Keratinocyte (primary cell): ENCODE results near the gene SYNE2. TPM values are rescaled to one million over a fixed set of nuclear protein-coding genes. Genes with fewer than 3 reads are reported as not detected.
A peak's percentile ranks its signal among the peaks of the same experiment; 100 is the strongest.

Source experiments
- DNase-seq: peaks from one replicate; pipeline ENCODE4 v3.0.0-alpha.2; 2011; ENCODE audit warnings: low read depth, missing footprints, low spot score
- FAIRE-seq: peaks from 2 replicates; lab custom pipeline; 2011; peaks lifted over from hg19 to GRCh38; lab: Jason Lieb, UNC
- H2AFZ ChIP-seq: 2 replicates; pipeline ENCODE4 v1.6.0; 2012; ENCODE audit warnings: low read length, control low read depth, inconsistent platforms; ENCODE audit not compliant: control insufficient read depth
- H3K27ac ChIP-seq: 2 replicates; pipeline ENCODE4 v1.5.1; 2011; ENCODE audit warnings: low read length; ENCODE audit not compliant: control insufficient read depth, insufficient read depth
- H3K27me3 ChIP-seq: 3 replicates; pipeline ENCODE4 v1.6.0; 2011; ENCODE audit warnings: low read length; ENCODE audit not compliant: control insufficient read depth, insufficient read depth; ENCODE audit errors: extremely low read depth
- H3K36me3 ChIP-seq, 2 experiments: 2 replicates in 1 of 2; 3 replicates in 1 of 2; pipeline ENCODE4 v1.5.1; 2011; ENCODE audit warnings: low read length in 2 of 2, mild to moderate bottlenecking in 1 of 2; ENCODE audit not compliant: control insufficient read depth in 2 of 2, insufficient read depth in 2 of 2; ENCODE audit errors: extremely low read depth in 1 of 2
- H3K4me1 ChIP-seq: 3 replicates; pipeline ENCODE4 v1.5.1; 2011; ENCODE audit warnings: low read length; ENCODE audit not compliant: control insufficient read depth, insufficient read depth; ENCODE audit errors: extremely low read depth
- H3K4me2 ChIP-seq: 3 replicates; pipeline ENCODE4 v1.6.0; 2011; ENCODE audit warnings: low read depth, low read length; ENCODE audit not compliant: control insufficient read depth, insufficient read depth; ENCODE audit errors: extremely low read depth
- H3K4me3 ChIP-seq, 3 experiments: fragments of 200-600 bp in 1 of 3; sonication (generic) in 1 of 3; 2 replicates in 2 of 3; 3 replicates in 1 of 3; pipeline ENCODE4 v1.5.1; 2011 to 2016; ENCODE audit warnings: low read length in 3 of 3, mild to moderate bottlenecking in 3 of 3, control low read depth in 2 of 3, inconsistent platforms in 1 of 3, low read depth in 1 of 3, mixed read lengths in 1 of 3, mixed run types in 1 of 3, moderate library complexity in 1 of 3; ENCODE audit not compliant: control insufficient read depth in 2 of 3, insufficient read depth in 2 of 3; ENCODE audit errors: extremely low read depth in 1 of 3
- H3K79me2 ChIP-seq: 2 replicates; pipeline ENCODE4 v1.6.0; 2012; ENCODE audit warnings: low read length; ENCODE audit not compliant: control insufficient read depth, insufficient read depth
- H3K9ac ChIP-seq: 3 replicates; pipeline ENCODE4 v1.6.0; 2011; ENCODE audit warnings: low read length; ENCODE audit not compliant: control insufficient read depth, insufficient read depth; ENCODE audit errors: extremely low read depth
- H3K9me1 ChIP-seq: 3 replicates; pipeline ENCODE4 v1.6.0; 2011; ENCODE audit warnings: low read length; ENCODE audit not compliant: control insufficient read depth, insufficient read depth; ENCODE audit errors: extremely low read depth
- H3K9me3 ChIP-seq: 2 replicates; pipeline ENCODE4 v1.5.1; 2012; ENCODE audit warnings: low read depth, low read length; ENCODE audit not compliant: control insufficient read depth
- H4K20me1 ChIP-seq: 3 replicates; pipeline ENCODE4 v1.6.0; 2011; ENCODE audit warnings: low read length; ENCODE audit not compliant: control insufficient read depth, insufficient read depth; ENCODE audit errors: extremely low read depth
- EZH2 ChIP-seq: IDR thresholded peaks from one replicate; pipeline ENCODE4 v1.6.1; 2012; ENCODE audit warnings: inconsistent platforms, mild to moderate bottlenecking, low read length, moderate library complexity
- dilution Hi-C: fragments of 300-500 bp; cut with MboI; formaldehyde crosslinking; loops from one replicate; pipeline ENCODE4 v1.7.0; 2020; ENCODE audit warnings: low sequenced_read_pairs; ENCODE audit not compliant: extremely low pct_ligation_motif_present
- polyA plus RNA-seq, 5 experiments: library from polyadenylated mRNA; depleted of rRNA in 3 of 5; stranded (reverse) in 3 of 5; stranded (forward) in 1 of 5; unstranded in 1 of 5; fragments of >200 nt; gene quantifications; 1 replicate in 1 of 5; 2 replicates in 3 of 5; 3 replicates in 1 of 5; pipeline versions ENCODE4 v1.2.1 to v1.2.3, GENCODE V29; 2011 to 2012; ENCODE audit warnings: missing spikeins in 2 of 5, low read depth in 1 of 5, low replicate concordance in 1 of 5
- TF ChIP-seq, protein P1 (sequence below), 3 experiments: IDR thresholded peaks in 1 of 3; conservative IDR thresholded peaks in 1 of 3; optimal IDR thresholded peaks in 1 of 3; 2 replicates in 2 of 3; 3 replicates in 1 of 3; pipeline versions ENCODE3 to v1.5.1; 2011; ENCODE audit warnings: low read length in 3 of 3, mild to moderate bottlenecking in 3 of 3, moderate library complexity in 2 of 3, control low read depth in 1 of 3, inconsistent platforms in 1 of 3; ENCODE audit not compliant: insufficient read depth in 2 of 3; ENCODE audit errors: extremely low read depth in 1 of 3

The SYNE2 gene
- polyA plus RNA-seq, 1 donor (not counting 4 experiments of a cell fraction or from before 2014, with no cell fraction given): 9.9 TPM

DNA sequence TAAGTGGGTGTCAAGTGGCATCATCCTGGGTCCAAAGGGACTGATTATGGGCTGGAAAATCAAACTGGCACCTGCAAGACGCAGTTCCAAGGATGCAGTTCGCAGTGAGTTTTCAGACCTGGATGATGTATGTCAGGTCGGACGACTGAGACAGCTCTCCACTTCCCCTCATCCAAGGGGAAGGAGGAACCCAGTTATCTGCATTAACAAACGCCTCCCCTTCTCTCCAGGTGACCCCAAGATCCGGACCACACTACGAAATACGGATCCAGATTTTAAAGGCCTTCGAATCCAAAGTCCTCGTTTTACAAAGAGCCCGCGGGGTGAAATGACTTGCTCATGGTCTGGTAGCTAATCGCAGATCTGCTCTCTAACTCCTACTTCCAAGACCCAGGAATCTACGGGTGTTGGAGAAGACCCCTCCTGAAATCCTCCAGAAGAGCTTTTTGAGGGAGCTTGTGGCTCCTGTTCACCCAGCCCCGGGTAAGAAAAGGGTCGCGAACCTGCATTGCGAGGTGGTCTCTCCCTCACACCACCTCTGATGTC is 460 bp upstream of the SYNE2 start:
- H3K4me1 ChIP-seq: peaks cover 25% of the 10 kb centered on the region
- dilution Hi-C loops: no loop called here
- peak overlapping the region; percentile 30 for H3K27ac ChIP-seq
- no peaks in the 10 kb centered on the region for H3K9me3 ChIP-seq
- H4K20me1 ChIP-seq: no peaks in the 10 kb centered on the region
- H3K27me3 ChIP-seq: no peaks in the 10 kb centered on the region
- H3K4me3 ChIP-seq: peak overlapping the region; percentile 66 to 83 (median 73)
- H3K4me2 ChIP-seq: peak overlapping the region; percentile 86
- no peaks in the 10 kb centered on the region for H3K9me1 ChIP-seq
- DNase-seq (no peak), FAIRE-seq (no peak)
- peak overlapping the region; percentile 80 for H2AFZ ChIP-seq
- peaks cover 20% of the 10 kb centered on the region for H3K79me2 ChIP-seq
- H3K36me3 ChIP-seq: no peaks in the 10 kb centered on the region
- TF ChIP-seq, protein P1, sequence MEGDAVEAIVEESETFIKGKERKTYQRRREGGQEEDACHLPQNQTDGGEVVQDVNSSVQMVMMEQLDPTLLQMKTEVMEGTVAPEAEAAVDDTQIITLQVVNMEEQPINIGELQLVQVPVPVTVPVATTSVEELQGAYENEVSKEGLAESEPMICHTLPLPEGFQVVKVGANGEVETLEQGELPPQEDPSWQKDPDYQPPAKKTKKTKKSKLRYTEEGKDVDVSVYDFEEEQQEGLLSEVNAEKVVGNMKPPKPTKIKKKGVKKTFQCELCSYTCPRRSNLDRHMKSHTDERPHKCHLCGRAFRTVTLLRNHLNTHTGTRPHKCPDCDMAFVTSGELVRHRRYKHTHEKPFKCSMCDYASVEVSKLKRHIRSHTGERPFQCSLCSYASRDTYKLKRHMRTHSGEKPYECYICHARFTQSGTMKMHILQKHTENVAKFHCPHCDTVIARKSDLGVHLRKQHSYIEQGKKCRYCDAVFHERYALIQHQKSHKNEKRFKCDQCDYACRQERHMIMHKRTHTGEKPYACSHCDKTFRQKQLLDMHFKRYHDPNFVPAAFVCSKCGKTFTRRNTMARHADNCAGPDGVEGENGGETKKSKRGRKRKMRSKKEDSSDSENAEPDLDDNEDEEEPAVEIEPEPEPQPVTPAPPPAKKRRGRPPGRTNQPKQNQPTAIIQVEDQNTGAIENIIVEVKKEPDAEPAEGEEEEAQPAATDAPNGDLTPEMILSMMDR (optimal IDR thresholded peaks at IDR 0.05 in 1 of 3, IDR thresholded peaks at IDR 0.05 in 1 of 3, conservative IDR thresholded peaks at IDR 0.05 in 1 of 3; ENCODE audit: extremely low read depth in 1 of 3, insufficient read depth in 2 of 3, low read length in 3 of 3): no peak
- no peak for TF ChIP-seq EZH2
- peak overlapping the region; percentile 83 for H3K9ac ChIP-seq

DNA sequence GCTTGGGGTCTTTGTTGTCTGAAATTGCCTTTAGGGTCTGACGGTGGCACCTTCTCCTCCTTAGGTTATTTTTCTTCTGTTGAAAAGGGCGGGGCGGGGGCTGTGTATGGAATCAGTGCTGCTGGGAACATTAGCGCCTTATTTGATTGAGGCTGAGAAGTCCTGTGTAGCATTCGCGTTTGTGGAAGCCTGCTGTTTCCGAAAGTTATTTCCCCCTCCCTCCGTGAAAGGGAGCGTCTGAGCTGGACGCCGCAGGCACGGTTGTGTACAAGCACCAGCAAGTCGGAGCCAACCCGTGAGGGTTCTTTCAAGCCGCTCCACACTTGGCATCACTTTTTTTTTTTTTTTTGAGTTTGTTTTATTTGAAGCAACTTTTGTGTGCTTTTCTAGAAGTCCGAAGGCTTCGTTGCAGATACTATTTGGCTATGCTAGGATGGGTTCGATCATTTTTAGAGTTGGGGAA is 1.1 kb downstream of the SYNE2 start:
- peak overlapping the region; percentile 66 to 83 (median 73) for H3K4me3 ChIP-seq
- TF ChIP-seq, protein P1 (optimal IDR thresholded peaks at IDR 0.05 in 1 of 3, IDR thresholded peaks at IDR 0.05 in 1 of 3, conservative IDR thresholded peaks at IDR 0.05 in 1 of 3; ENCODE audit: extremely low read depth in 1 of 3, insufficient read depth in 2 of 3, low read length in 3 of 3): no peak
- TF ChIP-seq EZH2: no peak
- H3K27me3 ChIP-seq: no peaks in the 10 kb centered on the region
- peaks cover 30% of the 10 kb centered on the region for H3K4me1 ChIP-seq
- FAIRE-seq (peak; percentile 87), DNase-seq (peak; percentile 75)
- no peaks in the 10 kb centered on the region for H3K36me3 ChIP-seq
- H3K27ac ChIP-seq: peak overlapping the region; percentile 93
- H3K9me3 ChIP-seq: no peaks in the 10 kb centered on the region
- H3K9me1 ChIP-seq: no peaks in the 10 kb centered on the region
- H3K79me2 ChIP-seq: peaks cover 23% of the 10 kb centered on the region
- H2AFZ ChIP-seq: peak overlapping the region; percentile 32
- no peaks in the 10 kb centered on the region for H4K20me1 ChIP-seq
- H3K4me2 ChIP-seq: peak overlapping the region; percentile 99
- peak overlapping the region; percentile 83 for H3K9ac ChIP-seq
- dilution Hi-C loops: no loop called here
